T-helper 22 cell (primary cell): Measurements from ENCODE around the gene KIAA2012.

Experiments used
- DNase-seq: peaks from one replicate; pipeline ENCODE4 v3.0.0-alpha.2; 2020; ENCODE audit warnings: low read depth

Gene KIAA2012

DNA sequence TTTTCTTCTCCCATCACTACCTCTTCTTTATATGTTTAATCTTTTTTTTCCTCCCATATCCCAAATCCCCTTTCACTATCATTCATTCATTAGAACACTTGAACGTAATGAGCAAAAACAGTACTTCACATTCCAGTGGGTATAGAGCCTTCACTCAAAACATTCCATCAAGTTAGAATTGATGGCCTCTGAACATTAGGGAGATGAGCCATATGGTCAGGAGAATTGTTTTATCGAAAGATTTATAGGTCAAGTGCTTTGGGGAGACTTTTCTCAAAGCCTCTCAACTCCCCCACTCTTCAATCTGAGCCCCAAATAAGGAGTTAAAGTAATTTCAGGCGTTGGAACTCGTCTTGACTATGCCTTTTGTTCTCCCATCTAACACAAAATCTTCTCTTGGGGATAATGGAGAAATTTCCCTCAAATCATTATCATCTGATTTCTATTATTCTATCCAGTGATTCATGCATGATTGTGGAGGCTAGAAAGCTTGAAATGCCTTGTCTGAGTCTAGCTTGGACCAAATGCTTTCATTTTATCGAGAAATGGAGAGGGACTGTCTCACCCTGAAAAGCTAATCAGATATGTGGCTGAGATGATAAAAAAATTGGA, 79.2 kb downstream of the KIAA2012 start:
- DNase-seq, result no peak

DNA sequence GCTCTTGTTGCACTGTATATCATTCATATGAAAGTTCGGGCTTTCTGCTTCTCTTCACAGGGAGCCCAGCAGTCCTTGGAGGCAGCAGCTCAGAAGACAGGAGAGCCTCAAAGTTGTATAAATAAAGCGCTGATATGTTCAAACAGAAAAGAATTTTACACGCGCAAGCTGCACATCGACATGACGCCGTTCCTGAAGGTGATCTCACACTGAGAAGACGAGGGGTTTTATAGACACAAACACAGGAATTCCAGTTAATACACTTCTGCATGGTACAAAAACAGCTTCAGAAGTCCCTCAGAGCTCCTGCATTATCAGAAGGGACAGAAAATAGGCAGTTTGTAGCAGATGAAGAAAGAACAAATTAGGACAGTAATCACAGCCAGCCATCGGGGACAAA, 81.6 kb downstream of the KIAA2012 start:
- DNase-seq, result no peak

DNA sequence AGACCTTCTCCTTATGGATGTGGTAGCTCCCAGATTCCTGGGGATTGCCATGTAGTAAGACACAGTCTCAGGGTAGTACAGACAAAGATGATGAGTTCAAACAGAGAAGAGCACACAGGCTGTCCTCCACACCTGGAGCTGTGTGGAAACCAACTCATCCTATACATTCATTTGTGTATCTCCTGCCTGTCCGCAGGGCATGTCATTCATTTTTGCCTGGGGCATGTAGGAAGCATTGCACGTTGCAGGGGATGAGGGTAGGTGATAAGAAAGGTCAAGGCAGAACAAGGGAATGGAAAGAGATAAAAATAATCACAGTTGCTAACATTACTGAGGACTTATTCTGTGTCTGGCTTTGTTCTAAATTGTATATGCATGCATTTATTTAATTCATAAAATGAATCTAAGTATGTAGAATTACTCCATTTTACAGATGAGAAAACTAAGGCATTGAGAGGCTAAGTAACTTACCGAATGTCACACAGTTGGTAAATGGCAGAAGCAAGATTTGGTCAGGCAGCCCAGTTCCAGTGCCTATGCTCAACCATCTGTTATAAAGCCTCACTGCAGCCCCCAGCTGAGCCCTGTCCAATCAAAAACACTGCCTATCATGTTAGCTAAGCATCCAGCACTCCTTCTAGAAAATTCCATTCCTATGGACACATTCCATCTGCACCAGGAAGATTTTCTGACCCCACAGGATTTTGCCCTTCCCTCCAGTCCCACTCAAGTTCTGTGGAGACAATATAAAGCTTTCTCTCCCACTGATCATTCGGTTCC, 84.3 kb downstream of the KIAA2012 start:
- DNase-seq, result no peak

DNA sequence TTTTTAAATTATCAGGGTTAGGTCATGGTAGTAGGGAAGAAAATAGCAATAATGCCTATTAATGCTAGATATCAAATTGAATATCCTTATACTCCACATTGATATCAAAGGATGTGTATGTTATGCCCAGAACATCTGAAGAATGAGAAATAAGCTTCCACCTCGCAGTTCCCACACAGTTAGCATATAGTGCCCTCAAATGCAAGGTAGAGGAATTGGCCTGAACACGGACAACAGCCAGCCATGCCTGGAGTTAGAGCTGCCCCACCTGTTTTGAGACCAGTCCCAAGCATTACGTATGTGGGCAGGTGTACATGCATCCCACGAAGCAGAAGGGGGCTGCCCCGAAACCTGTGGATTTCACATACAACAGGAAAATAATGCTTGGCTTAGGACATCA, 85.7 kb downstream of the KIAA2012 start:
- DNase-seq, result no peak

DNA sequence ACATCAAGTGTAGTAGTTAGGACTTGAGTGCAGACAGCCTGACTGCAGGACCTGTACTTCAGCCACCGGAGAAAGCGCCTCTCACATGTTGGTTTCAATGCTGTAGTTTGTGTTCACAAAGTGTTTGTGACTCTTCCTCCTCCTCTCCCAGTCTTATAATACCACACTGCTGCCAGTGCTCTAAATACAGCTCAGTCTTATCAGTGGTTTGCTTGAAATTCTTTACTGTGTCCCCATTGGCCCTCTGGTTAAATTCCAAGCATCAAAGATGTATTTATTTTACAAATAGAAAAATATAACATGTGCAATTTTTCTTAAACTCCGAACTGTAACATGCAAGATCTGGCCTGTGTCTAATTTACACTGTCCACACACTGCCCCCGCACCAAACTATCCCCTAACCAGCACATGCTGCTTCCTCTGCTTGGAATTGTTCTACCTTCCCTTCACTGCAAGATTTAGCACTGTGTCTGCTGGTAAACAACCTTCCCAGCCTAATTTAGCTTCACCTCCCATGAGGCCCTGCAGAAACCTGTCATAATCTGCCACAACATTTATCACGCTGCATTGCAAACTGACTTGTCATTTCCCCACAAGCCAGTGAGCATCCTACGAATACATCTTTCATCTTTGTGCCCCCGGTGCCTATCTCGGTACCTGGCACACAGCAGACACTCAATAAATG, 88.2 kb downstream of the KIAA2012 start:
- no peak for DNase-seq

DNA sequence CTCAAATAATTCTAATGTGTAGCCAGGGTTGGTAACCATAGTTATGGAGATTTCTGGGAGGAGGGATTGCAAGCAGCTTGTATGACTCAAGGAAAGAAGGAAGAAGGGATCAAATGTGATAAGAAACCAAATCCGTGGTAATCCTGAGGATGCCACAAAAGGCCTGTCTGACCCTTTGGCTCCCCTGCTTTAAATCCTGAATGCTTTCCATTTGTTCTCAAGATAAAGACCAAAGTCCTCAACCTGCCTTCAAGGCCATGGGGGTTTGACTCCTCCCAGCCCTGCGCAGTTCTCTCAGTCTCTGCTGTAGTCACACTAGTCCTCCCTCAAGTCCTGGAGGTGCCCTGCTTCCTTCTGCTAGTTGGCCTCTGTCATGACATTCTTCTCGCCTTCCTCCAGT, 91.4 kb downstream of the KIAA2012 start:
- no peak for DNase-seq

GRCh38 chr2:202165208-202165607, 92.2 kb downstream of the KIAA2012 start:
- no peak for DNase-seq

GRCh38 chr2:202165945-202166344, 92.9 kb downstream of the KIAA2012 start:
- DNase-seq, result no peak

- no peak for DNase-seq
These were observed 96.1 kb downstream of the KIAA2012 start for GRCh38 chr2:202169131-202169530.

DNA sequence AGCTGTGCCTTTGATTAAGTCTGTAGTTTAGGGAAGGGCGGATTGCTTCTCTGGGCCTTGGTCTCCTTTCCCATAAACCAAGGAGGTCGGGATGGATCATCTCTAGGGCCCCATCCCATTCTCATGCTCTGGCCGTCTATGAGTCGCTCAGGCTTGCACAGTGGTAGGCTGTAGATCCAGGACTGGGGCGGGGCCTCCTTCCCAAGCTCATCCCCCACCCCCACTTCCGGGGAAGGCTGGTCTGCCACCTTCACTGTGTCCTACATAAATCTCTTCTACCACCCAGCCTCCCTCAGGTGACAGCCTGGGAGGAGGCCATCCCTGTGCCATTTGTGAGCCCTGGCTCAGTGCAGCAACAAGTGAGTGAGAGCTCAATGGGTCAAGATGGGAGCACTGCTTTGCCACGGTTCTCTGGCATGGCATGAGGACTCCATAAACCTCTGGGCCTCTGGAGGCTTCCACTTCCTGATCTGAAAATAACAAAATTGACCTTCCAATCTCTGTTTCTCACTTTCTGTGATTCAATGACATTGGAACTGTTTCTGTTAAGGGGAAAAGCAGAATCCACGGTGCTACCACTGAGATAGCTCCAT, 96.9 kb downstream of the KIAA2012 start:
- DNase-seq, result no peak

DNA sequence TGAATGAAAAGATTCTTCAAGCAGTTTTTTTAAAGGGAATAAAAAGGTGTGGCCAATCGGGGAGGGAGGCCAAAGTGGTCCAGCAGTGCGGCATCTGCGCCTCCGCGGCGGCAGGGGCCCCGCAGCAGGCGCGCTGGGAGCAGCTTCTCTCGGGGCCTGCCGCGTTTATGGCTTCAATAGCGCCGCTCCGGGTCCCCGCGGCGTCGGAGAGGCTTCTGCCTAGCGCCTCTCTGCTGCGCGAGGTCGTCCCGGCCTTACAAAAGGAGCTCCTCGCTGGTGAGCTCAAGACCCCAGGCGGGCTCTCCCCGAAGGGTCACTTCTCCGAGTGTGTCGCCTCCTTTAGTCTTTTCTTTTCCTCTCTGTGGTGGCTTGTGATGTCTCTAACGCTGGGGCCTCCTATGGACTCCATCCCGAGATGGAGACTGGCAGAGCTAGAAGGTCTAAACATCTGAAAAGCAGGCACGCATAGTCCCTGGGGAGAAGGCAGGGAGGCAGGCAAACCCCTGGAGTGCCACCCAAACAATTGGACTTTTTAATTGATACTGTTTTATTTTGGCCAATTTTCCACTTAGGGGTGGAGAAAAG, 98.3 kb downstream of the KIAA2012 start:
- no peak for DNase-seq

- DNase-seq, result no peak
These were observed 99.6 kb downstream of the KIAA2012 start for GRCh38 chr2:202172439-202173211.

DNA sequence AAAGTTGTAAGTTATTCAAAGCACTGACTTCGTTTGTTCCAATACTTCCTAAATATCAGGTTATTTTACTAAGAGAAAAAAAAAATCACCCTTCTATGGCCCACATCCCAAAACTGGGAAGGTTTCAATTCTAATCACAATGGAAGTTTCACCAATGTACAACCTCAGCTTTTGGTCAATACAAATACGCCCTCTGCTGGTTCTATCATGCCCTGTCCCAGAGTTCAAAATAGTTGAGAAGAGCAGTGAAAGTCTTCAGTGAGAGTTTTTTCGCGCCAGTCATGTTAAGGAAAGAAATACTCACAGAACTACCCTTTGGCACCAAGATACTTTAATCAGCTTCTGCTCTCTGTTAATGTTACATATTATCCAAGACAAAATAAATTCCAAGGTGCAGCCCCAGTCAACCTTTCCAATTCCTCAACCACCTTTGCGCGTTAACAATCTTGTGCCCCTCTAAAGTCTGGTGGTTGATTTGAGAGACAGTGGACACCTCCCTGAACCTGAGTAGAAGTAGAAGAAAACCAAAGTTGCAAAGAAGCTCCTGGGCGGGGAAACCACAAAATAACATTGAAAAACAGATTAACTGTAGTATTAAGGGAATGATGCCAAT, 105.4 kb downstream of the KIAA2012 start:
- no peak for DNase-seq

DNA sequence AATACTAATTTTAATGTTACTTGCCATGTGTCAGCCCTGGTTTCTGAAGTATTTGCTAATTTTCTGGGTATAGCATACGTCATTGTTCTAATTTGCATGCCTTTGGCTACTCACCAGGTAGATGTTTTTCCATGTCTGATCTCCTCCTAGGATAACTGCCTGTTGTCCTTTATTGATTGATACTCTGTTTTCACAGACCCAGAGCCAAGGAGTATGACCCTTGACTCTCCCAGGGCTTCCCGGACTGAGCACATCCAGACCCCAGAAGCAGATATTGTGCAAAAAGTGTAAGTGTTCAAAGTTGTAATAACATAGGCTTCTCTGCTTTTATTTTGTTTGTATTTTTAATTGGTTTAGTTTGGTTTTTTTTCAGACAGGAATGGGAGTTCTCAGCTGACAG, 111.5 kb downstream of the KIAA2012 start:
- no peak for DNase-seq

GRCh38 chr2:202185156-202185555, 112.1 kb downstream of the KIAA2012 start:
- no peak for DNase-seq

DNA sequence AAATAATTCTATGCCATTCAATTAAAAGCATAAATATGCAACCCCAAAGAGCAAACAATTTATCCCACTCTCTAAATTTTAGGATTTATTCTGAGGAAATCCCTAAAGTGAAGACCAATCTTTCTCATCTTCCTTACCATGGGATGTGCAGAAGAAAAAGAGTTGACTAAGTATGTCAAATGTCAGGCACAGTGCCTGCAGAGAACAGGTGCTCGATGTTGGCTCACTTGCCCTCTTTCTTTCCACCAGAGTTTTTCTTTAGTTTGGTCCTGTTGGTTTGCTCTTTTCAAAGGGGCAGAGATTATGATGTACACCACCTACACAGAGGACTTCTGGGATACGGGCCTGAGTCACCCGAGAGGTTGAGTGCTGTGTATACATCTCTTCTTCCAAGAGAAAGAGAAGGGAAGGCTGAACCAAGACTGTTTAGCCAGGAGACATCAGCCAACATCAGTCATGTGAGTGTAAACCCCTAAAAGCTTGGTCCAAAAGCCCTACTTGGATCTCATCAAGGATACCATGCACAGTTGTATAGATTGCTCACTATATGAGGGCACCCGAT, 113.7 kb downstream of the KIAA2012 start:
- DNase-seq, result no peak

DNA sequence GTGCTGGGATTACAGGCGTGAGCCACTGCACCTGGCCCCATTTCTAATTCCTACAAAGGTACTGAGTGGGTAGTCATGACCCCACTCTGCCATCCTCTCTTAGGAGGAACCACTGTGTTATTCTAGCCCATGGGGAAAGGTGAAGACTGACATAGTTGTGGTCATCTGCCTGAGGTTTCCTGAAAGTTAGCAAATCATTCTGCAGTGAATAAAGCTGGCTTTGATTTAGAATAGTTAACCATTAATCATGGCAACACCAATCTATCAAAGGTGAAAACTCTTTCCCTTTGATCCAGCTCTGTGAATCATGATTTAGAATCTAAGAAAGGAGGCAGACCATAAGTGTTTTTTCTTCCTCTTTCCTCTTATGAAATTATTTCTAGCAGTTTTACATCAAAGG, 114.5 kb downstream of the KIAA2012 start:
- DNase-seq, result no peak

- DNase-seq, result no peak
These were observed 120.2 kb downstream of the KIAA2012 start for GRCh38 chr2:202193305-202193704.

DNA sequence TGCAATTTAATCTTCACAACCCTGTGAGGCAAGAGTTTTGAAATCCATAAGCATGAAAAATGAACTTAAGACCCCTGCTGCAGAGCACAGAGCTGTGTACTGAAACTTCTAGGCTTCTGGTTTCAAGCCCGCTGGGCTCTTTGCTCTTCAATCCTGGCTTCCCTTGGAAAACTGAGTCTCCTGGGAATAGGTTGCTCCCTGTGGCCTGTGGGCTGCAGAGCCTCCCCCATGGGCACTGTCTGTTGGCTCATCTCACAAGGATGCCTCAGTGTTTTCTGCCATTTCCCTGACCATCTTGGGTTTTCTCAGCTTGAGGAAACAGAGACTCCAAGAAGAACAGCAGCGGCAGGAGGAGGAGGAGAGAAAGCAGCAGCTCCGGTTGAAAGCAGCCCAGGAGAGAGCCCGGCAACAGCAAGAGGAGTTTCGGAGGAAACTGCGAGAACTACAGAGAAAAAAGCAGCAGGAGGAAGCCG, 120.9 kb downstream of the KIAA2012 start:
- no peak for DNase-seq

DNA sequence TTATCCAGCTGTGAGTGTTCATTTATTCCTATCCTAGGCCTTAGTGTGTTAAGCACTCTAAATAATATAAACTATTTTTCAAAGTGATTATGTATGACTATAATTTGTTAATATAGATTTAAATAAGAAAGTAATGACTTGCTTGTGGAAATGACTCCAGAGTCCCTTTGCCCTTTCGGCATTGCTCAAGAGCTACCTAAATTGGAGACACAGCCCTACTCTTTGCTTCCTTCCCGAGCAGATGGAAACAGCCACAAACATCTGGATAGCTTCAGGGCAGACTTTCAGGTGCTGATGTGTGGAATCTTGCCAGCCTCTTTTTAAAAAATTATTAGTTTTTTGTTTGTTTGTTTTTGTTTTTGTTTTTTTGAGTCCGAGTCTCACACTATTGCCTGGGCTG, 121.4 kb downstream of the KIAA2012 start:
- DNase-seq, result no peak

DNA sequence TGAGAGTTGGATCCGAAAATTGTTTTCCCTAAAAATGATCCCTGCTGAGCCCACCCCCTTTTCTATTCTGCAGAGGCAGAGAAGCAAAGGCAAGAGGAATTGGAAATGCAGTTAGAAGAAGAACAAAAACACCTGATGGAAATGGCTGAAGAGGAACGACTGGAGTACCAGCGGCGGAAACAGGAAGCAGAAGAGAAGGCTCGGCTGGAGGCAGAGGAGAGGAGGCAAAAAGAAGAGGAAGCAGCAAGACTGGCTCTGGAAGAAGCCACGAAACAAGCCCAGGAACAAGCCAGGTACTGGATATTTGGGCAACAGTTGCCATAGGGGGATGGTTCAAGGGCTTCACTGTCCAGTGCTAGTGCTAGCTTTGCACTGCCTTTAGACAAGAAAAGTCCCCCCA, 123.7 kb downstream of the KIAA2012 start:
- no peak for DNase-seq
